Osteoblast (primary cell): ENCODE results near the gene PEX26. TPM values are rescaled to one million over a fixed set of nuclear protein-coding genes. Genes with fewer than 3 reads are reported as not detected.
A peak's percentile ranks its signal among the peaks of the same experiment; 100 is the strongest.

ENCODE experiments used
- DNase-seq: peaks from one replicate; pipeline ENCODE4 v3.0.0; 2011; ENCODE audit warnings: low spot score, mixed read lengths; ENCODE audit not compliant: insufficient read length; ENCODE audit errors: missing footprints
- H2AFZ ChIP-seq: 2 replicates; pipeline ENCODE4 v1.6.0; 2011; ENCODE audit warnings: mild to moderate bottlenecking, low read length
- H3K27ac ChIP-seq: 2 replicates; pipeline ENCODE4 v1.5.1; 2011; ENCODE audit warnings: mild to moderate bottlenecking, low read depth, low read length, moderate library complexity
- H3K27me3 ChIP-seq: 2 replicates; pipeline ENCODE4 v1.6.0; 2012; ENCODE audit warnings: mild to moderate bottlenecking, control low read depth, inconsistent platforms, low read length, moderate library complexity; ENCODE audit not compliant: insufficient read depth
- H3K36me3 ChIP-seq: 2 replicates; pipeline ENCODE4 v1.5.1; 2011; ENCODE audit warnings: mild to moderate bottlenecking, low read length, control low read depth, moderate library complexity; ENCODE audit not compliant: insufficient read depth
- H3K4me1 ChIP-seq: 2 replicates; pipeline ENCODE4 v1.5.1; 2011; ENCODE audit warnings: mild to moderate bottlenecking, low read length, control low read depth, moderate library complexity; ENCODE audit not compliant: insufficient read depth
- H3K4me2 ChIP-seq: 2 replicates; pipeline ENCODE4 v1.6.0; 2011; ENCODE audit warnings: mild to moderate bottlenecking, low read length; ENCODE audit not compliant: insufficient read depth
- H3K4me3 ChIP-seq: fragments of 200-600 bp; sonication (generic); 3 replicates; pipeline ENCODE4 v1.5.1; 2012; ENCODE audit warnings: mild to moderate bottlenecking, low read length, inconsistent platforms; ENCODE audit not compliant: insufficient read depth
- H3K79me2 ChIP-seq: 2 replicates; pipeline ENCODE4 v1.6.0; 2012; ENCODE audit warnings: mild to moderate bottlenecking, low read length, control low read depth, inconsistent platforms; ENCODE audit not compliant: insufficient read depth
- H3K9me3 ChIP-seq: 2 replicates; pipeline ENCODE4 v1.5.1; 2011; ENCODE audit warnings: low read depth, low read length, control low read depth
- H4K20me1 ChIP-seq: 2 replicates; pipeline ENCODE4 v1.6.0; 2012; ENCODE audit warnings: mild to moderate bottlenecking, low read length, control low read depth; ENCODE audit not compliant: insufficient read depth
- total RNA-seq: library from RNA; depleted of rRNA; stranded (reverse); fragments of >200 nt; gene quantifications from 2 replicates; pipeline ENCODE4 v1.2.3, GENCODE V29; 2012
- TF ChIP-seq, protein P1 (sequence below): IDR thresholded peaks from 2 replicates; pipeline ENCODE4 v1.5.1; 2011; ENCODE audit warnings: mild to moderate bottlenecking, low read depth, low read length, moderate library complexity; ENCODE audit errors: extremely low read depth

The PEX26 gene
- total RNA-seq, 1 donor: 26.8 TPM

- DNase-seq: no peak
- H3K4me3 ChIP-seq: peak overlapping the region; percentile 61
- H2AFZ ChIP-seq: peak overlapping the region; percentile 81
- no peaks in the 10 kb centered on the region for H3K9me3 ChIP-seq
- TF ChIP-seq, protein P1, sequence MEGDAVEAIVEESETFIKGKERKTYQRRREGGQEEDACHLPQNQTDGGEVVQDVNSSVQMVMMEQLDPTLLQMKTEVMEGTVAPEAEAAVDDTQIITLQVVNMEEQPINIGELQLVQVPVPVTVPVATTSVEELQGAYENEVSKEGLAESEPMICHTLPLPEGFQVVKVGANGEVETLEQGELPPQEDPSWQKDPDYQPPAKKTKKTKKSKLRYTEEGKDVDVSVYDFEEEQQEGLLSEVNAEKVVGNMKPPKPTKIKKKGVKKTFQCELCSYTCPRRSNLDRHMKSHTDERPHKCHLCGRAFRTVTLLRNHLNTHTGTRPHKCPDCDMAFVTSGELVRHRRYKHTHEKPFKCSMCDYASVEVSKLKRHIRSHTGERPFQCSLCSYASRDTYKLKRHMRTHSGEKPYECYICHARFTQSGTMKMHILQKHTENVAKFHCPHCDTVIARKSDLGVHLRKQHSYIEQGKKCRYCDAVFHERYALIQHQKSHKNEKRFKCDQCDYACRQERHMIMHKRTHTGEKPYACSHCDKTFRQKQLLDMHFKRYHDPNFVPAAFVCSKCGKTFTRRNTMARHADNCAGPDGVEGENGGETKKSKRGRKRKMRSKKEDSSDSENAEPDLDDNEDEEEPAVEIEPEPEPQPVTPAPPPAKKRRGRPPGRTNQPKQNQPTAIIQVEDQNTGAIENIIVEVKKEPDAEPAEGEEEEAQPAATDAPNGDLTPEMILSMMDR: no peak
- H3K27me3 ChIP-seq: no peaks in the 10 kb centered on the region
- peaks cover 2% of the 10 kb centered on the region for H3K79me2 ChIP-seq
- peak overlapping the region; percentile 87 for H3K4me2 ChIP-seq
- H3K36me3 ChIP-seq: peaks cover 27% of the 10 kb centered on the region
- H3K4me1 ChIP-seq: peaks cover 16% of the 10 kb centered on the region
- peak overlapping the region; percentile 72 for H3K27ac ChIP-seq
- no peaks in the 10 kb centered on the region for H4K20me1 ChIP-seq
These were observed 13.7 kb downstream of the PEX26 start for GRCh38 chr22:18091478-18091877.

- peak; percentile 92 for DNase-seq
- H3K27ac ChIP-seq: peak overlapping the region; percentile 72
These were observed 14.2 kb downstream of the PEX26 start for GRCh38 chr22:18091916-18092526.

GRCh38 chr22:18093661-18094060, 15.9 kb downstream of the PEX26 start:
- Histone ChIP-seq H3K27me3 (no peaks in the 10 kb centered on the region), H4K20me1 (no peaks in the 10 kb centered on the region), H2AFZ (no peak overlapping the region), H3K4me2 (no peak overlapping the region), H3K9me3 (no peaks in the 10 kb centered on the region), H3K4me1 (peaks cover 16% of the 10 kb centered on the region), H3K36me3 (peaks cover 9% of the 10 kb centered on the region), H3K27ac (no peak overlapping the region), H3K79me2 (peaks cover 2% of the 10 kb centered on the region), H3K4me3 (no peak overlapping the region)
- no peak for DNase-seq
- TF ChIP-seq, protein P1: no peak

More at GRCh38 chr22:18091916-18092526, 14.2 kb downstream of the PEX26 start:
- Histone ChIP-seq H2AFZ (peak overlapping the region; percentile 81), H3K36me3 (peaks cover 25% of the 10 kb centered on the region), H3K4me3 (peak overlapping the region; percentile 61), H3K9me3 (no peaks in the 10 kb centered on the region), H4K20me1 (no peaks in the 10 kb centered on the region), H3K4me1 (peaks cover 16% of the 10 kb centered on the region), H3K27me3 (no peaks in the 10 kb centered on the region), H3K4me2 (peak overlapping the region; percentile 87), H3K79me2 (peaks cover 2% of the 10 kb centered on the region)
- TF ChIP-seq, protein P1: no peak

GRCh38 chr22:18095101-18095805, 17.5 kb downstream of the PEX26 start:
- Histone ChIP-seq H3K36me3 (peaks cover 5% of the 10 kb centered on the region), H2AFZ (no peak overlapping the region), H3K27ac (no peak overlapping the region), H3K27me3 (no peaks in the 10 kb centered on the region), H3K9me3 (no peaks in the 10 kb centered on the region), H3K4me2 (no peak overlapping the region), H3K79me2 (no peaks in the 10 kb centered on the region), H3K4me1 (peaks cover 16% of the 10 kb centered on the region), H4K20me1 (no peaks in the 10 kb centered on the region), H3K4me3 (no peak overlapping the region)
- no peak for DNase-seq
- TF ChIP-seq, protein P1: no peak
